Activated naive CD4-positive, alpha-beta T cell (primary cell): ENCODE data around the gene STK32A.
"Not testable (repeated sequence)": the region's sequence is repeated elsewhere in the genome, so short reads cannot be mapped to it uniquely, and the experiment has no call there.

Source experiments
- DNase-seq, 4 experiments: peaks; one replicate each; lab custom pipeline; 2025; lab: John Stamatoyannopoulos, UW

STK32A gene

GRCh38 chr5:147234825-147235635 lies at the start of gene STK32A:
Gene STK32A (plus strand): TSS chr5:147235026. CDS start chr5:147239635, 4,609 bp downstream.
- no peak for DNase-seq

- DNase-seq = no peak
Measured at GRCh38 chr5:147187099-147187540, 47.7 kb upstream of the STK32A start.

- no peak for DNase-seq
Measured at GRCh38 chr5:147188200-147189108, 46.4 kb upstream of the STK32A start.

GRCh38 chr5:147189109-147189424 lies 45.8 kb upstream of the STK32A start:
- DNase-seq = no peak

GRCh38 chr5:147190331-147190730 lies 44.5 kb upstream of the STK32A start:
- no peak for DNase-seq

- no peak for DNase-seq
Measured at GRCh38 chr5:147193123-147193522, 41.7 kb upstream of the STK32A start.

GRCh38 chr5:147200004-147200403 lies 34.8 kb upstream of the STK32A start:
- no peak for DNase-seq

- no peak for DNase-seq
Measured at GRCh38 chr5:147203213-147203612, 31.6 kb upstream of the STK32A start.

GRCh38 chr5:147204576-147204975 lies 30.2 kb upstream of the STK32A start:
- no peak for DNase-seq

GRCh38 chr5:147208134-147208533 lies 26.7 kb upstream of the STK32A start:
- DNase-seq = no peak

GRCh38 chr5:147216552-147217154 lies 18.2 kb upstream of the STK32A start:
- no peak for DNase-seq

GRCh38 chr5:147223343-147223742 lies 11.5 kb upstream of the STK32A start:
- DNase-seq = no peak

- no peak for DNase-seq
Measured at GRCh38 chr5:147223948-147224791, 10.7 kb upstream of the STK32A start.

GRCh38 chr5:147225938-147226337 lies 8.9 kb upstream of the STK32A start:
- DNase-seq = no peak

- DNase-seq = no peak
Measured at GRCh38 chr5:147226512-147226911, 8.3 kb upstream of the STK32A start.

GRCh38 chr5:147234239-147234824 lies 494 bp upstream of the STK32A start:
- DNase-seq = no peak

GRCh38 chr5:147240266-147240985 lies 5.6 kb downstream of the STK32A start:
- no peak for DNase-seq

- not testable (repeated sequence) for DNase-seq
Measured at GRCh38 chr5:147243238-147243637, 8.4 kb downstream of the STK32A start.

GRCh38 chr5:147245381-147246165 lies 10.7 kb downstream of the STK32A start:
- no peak for DNase-seq

GRCh38 chr5:147248561-147248960 lies 13.7 kb downstream of the STK32A start:
- DNase-seq = no peak
